Liver (tissue), 9 donors: ENCODE measurements around the gene GPR150. TPM values are rescaled to one million over a fixed set of nuclear protein-coding genes. Genes with fewer than 3 reads are reported as not detected.

Source experiments
- DNase-seq: peaks from one replicate; pipeline ENCODE4 v3.0.0-alpha.2; 2017; ENCODE audit warnings: low spot score
- H3K27ac ChIP-seq, 2 donors: one replicate each; pipeline ENCODE4 v1.7.0; 2013; ENCODE audit warnings: inconsistent platforms in 2 of 2, low read length in 2 of 2, control low read depth in 1 of 2, low read depth in 1 of 2, mild to moderate bottlenecking in 1 of 2
- H3K27me3 ChIP-seq, 4 donors: one replicate each; pipeline versions ENCODE4 v1.6.1 to v1.7.0; 2013; ENCODE audit warnings: low read length in 3 of 4, inconsistent platforms in 1 of 4, mild to moderate bottlenecking in 1 of 4, moderate library complexity in 1 of 4; ENCODE audit not compliant: control insufficient read depth in 4 of 4, insufficient read depth in 4 of 4
- H3K36me3 ChIP-seq, 4 donors: one replicate each; pipeline versions ENCODE4 v1.6.1 to v1.7.0; 2013; ENCODE audit warnings: low read length in 3 of 4, mild to moderate bottlenecking in 3 of 4, low read depth in 1 of 4, moderate library complexity in 1 of 4; ENCODE audit not compliant: control insufficient read depth in 4 of 4, insufficient read depth in 3 of 4
- H3K4me1 ChIP-seq, 4 donors: one replicate each; pipeline versions ENCODE4 v1.6.1 to v1.7.0; 2013; ENCODE audit warnings: low read length in 3 of 4, mild to moderate bottlenecking in 3 of 4, moderate library complexity in 1 of 4; ENCODE audit not compliant: control insufficient read depth in 4 of 4, insufficient read depth in 4 of 4
- H3K4me3 ChIP-seq, 3 donors: one replicate each; pipeline versions ENCODE4 v1.6.1 to v1.7.0; 2013; ENCODE audit warnings: low read length in 3 of 3, control low read depth in 1 of 3, low read depth in 1 of 3, mild to moderate bottlenecking in 1 of 3
- H3K9ac ChIP-seq, 2 donors: one replicate each; pipeline ENCODE4 v1.7.0; 2013; ENCODE audit warnings: low read length in 2 of 2, mild to moderate bottlenecking in 2 of 2, moderate library complexity in 2 of 2, control low read depth in 1 of 2, low read depth in 1 of 2
- H3K9me3 ChIP-seq, 4 donors: one replicate each; pipeline versions ENCODE4 v1.6.1 to v1.7.0; 2013; ENCODE audit warnings: low read length in 3 of 4; ENCODE audit not compliant: control insufficient read depth in 4 of 4
- ATF3 ChIP-seq: IDR thresholded peaks from 2 replicates; pipeline ENCODE4 v1.6.1; 2016; ENCODE audit warnings: antibody characterized with exemption
- CTCF ChIP-seq: fragments of 150-350 bp; IDR thresholded peaks from 2 replicates; pipeline ENCODE4 v1.5.1; 2017; ENCODE audit warnings: improper control_type of control experiment, low read depth, low read length; ENCODE audit not compliant: missing input control
- EGR1 ChIP-seq, 2 donors: IDR thresholded peaks; 2 replicates each; pipeline ENCODE4 v1.6.1; 2016 to 2018; ENCODE audit warnings: antibody characterized with exemption in 2 of 2, low read depth in 2 of 2
- FOXA1 ChIP-seq: IDR thresholded peaks from 2 replicates; pipeline ENCODE4 v1.6.1; 2016; ENCODE audit warnings: antibody characterized with exemption
- FOXA2 ChIP-seq: IDR thresholded peaks from 2 replicates; pipeline ENCODE4 v1.6.1; 2016; ENCODE audit warnings: antibody characterized with exemption
- GABPA ChIP-seq, 2 donors: IDR thresholded peaks in 1 of 2; conservative IDR thresholded peaks in 1 of 2; 2 replicates each; pipeline ENCODE4 v1.6.1; 2016; ENCODE audit warnings: antibody characterized with exemption in 2 of 2, mild to moderate bottlenecking in 1 of 2, moderate library complexity in 1 of 2
- HNF4A ChIP-seq, 2 donors: conservative IDR thresholded peaks; 2 replicates each; pipeline ENCODE4 v1.6.1; 2016; ENCODE audit warnings: antibody characterized with exemption in 2 of 2, mild to moderate bottlenecking in 2 of 2
- HNF4G ChIP-seq: IDR thresholded peaks from 2 replicates; pipeline ENCODE4 v1.6.1; 2016; ENCODE audit warnings: antibody characterized with exemption
- JUND ChIP-seq, 2 donors: IDR thresholded peaks; 2 replicates each; pipeline ENCODE4 v1.6.1; 2016; ENCODE audit warnings: antibody characterized with exemption in 2 of 2
- MAX ChIP-seq: IDR thresholded peaks from 2 replicates; pipeline ENCODE4 v1.6.1; 2016; ENCODE audit warnings: antibody characterized with exemption
- NR2F2 ChIP-seq: IDR thresholded peaks from 2 replicates; pipeline ENCODE4 v1.6.1; 2016; ENCODE audit warnings: antibody characterized with exemption
- RAD21 ChIP-seq, 2 donors: IDR thresholded peaks; 2 replicates each; pipeline ENCODE4 v1.6.1; 2016; ENCODE audit warnings: antibody characterized with exemption in 2 of 2, mild to moderate bottlenecking in 2 of 2
- REST ChIP-seq: IDR thresholded peaks from 2 replicates; pipeline ENCODE4 v1.6.1; 2016; ENCODE audit warnings: antibody characterized with exemption, mild to moderate bottlenecking
- RXRA ChIP-seq, 2 donors: IDR thresholded peaks; 2 replicates each; pipeline ENCODE4 v1.6.1; 2017 to 2018; ENCODE audit warnings: antibody characterized with exemption in 2 of 2, mild to moderate bottlenecking in 1 of 2
- SP1 ChIP-seq: IDR thresholded peaks from 2 replicates; pipeline ENCODE4 v1.6.1; 2018; ENCODE audit warnings: antibody characterized with exemption, mild to moderate bottlenecking
- TAF1 ChIP-seq: conservative IDR thresholded peaks from 2 replicates; pipeline ENCODE4 v1.6.1; 2016; ENCODE audit warnings: antibody characterized with exemption, mild to moderate bottlenecking
- YY1 ChIP-seq: IDR thresholded peaks from 2 replicates; pipeline ENCODE4 v1.6.1; 2016; ENCODE audit warnings: antibody characterized with exemption, mild to moderate bottlenecking
- ZBTB33 ChIP-seq: IDR thresholded peaks from 2 replicates; pipeline ENCODE4 v1.6.1; 2016; ENCODE audit warnings: antibody characterized with exemption
- WGBS: extraction: QIAGEN DNeasy Blood & Tissue Kit; methylation state at CpG from one replicate; pipeline ENCODE4 v1.1.7; 2013; 5-methylcytosine and 5-hydroxymethylcytosine counted together
- polyA plus RNA-seq, 2 donors: library from polyadenylated mRNA; stranded (reverse) in 1 of 2; unstranded in 1 of 2; fragments of 200-250 nt in 1 of 2; fragments of >200 nt in 1 of 2; fragmentation: Nextera tagmentation in 1 of 2; extraction: Ambion mirVana in 1 of 2; gene quantifications; one replicate each; pipeline versions ENCODE4 v1.2.1 to v1.2.3, GENCODE V29; 2013 to 2015
- total RNA-seq, 2 donors: library from RNA; depleted of rRNA; stranded (reverse); fragments of >200 nt; gene quantifications; one replicate each; pipeline ENCODE4 v1.2.3, GENCODE V29; 2014
- donor health status: healthy.
- donor health status: healthy.
- donor health status: healthy.
- donor health status: healthy.
- donor health status: healthy.

Gene GPR150
- total and polyA plus RNA-seq, 4 donors, result 0.07 to 0.17 (median 0.08) TPM; not detected in 1

GRCh38 chr5:95641741-95642220 lies 21.9 kb downstream of the GPR150 start:
- no peaks in the 10 kb centered on the region for H3K27me3 ChIP-seq
- H3K9me3 ChIP-seq, result no peaks in the 10 kb centered on the region
- DNase-seq, result no peak
- H3K36me3 ChIP-seq, result no peaks in the 10 kb centered on the region
- H3K27ac ChIP-seq, result peak overlapping the region; percentile 69 to 77
- no peak for TF ChIP-seq CTCF
- peak; percentile 58 for TF ChIP-seq MAX
- TF ChIP-seq HNF4G, result peak; percentile 15
- peak in 1 of 2 donors; percentile 9 for TF ChIP-seq EGR1 (IDR thresholded peaks at IDR 0.05; ENCODE audit: low read depth in 2 of 2)
- peak; percentile 78 to 81 for TF ChIP-seq HNF4A (conservative IDR thresholded peaks at IDR 0.05)
- TF ChIP-seq JUND (IDR thresholded peaks at IDR 0.05), result peak; percentile 87 to 93
- peak in 1 of 2 donors; percentile 10 for TF ChIP-seq GABPA (IDR thresholded peaks at IDR 0.05 in 1 of 2, conservative IDR thresholded peaks at IDR 0.05 in 1 of 2)
- peak; percentile 77 for TF ChIP-seq ATF3
- TF ChIP-seq FOXA1, result peak; percentile 63
- TF ChIP-seq SP1, result peak; percentile 98
- TF ChIP-seq FOXA2, result peak; percentile 75
- TF ChIP-seq ZBTB33, result peak; percentile 75
- peak; percentile 94 for TF ChIP-seq REST
- peak; percentile 93 for TF ChIP-seq YY1
- TF ChIP-seq NR2F2, result no peak
- TF ChIP-seq RAD21 (IDR thresholded peaks at IDR 0.05), result peak in 1 of 2 donors; percentile 64
- TF ChIP-seq RXRA (IDR thresholded peaks at IDR 0.05), result peak; percentile 80 to 83
- peak; percentile 91 for TF ChIP-seq TAF1
- no peak overlapping the region for H3K4me3 ChIP-seq
- 44% methylated on average over 5 of the region's 5 CpGs for WGBS
- peak overlapping the region in 1 of 2 donors; percentile 59 for H3K9ac ChIP-seq
- H3K4me1 ChIP-seq, result peaks cover 6 to 32% (median 14%) of the 10 kb centered on the region in 4 donors
